ENCODE data around the gene MAG.

GRCh38 chr19:35296644-35297514 is 4.9 kb downstream of the MAG start:
- TF ChIP-seq, protein P1, sequence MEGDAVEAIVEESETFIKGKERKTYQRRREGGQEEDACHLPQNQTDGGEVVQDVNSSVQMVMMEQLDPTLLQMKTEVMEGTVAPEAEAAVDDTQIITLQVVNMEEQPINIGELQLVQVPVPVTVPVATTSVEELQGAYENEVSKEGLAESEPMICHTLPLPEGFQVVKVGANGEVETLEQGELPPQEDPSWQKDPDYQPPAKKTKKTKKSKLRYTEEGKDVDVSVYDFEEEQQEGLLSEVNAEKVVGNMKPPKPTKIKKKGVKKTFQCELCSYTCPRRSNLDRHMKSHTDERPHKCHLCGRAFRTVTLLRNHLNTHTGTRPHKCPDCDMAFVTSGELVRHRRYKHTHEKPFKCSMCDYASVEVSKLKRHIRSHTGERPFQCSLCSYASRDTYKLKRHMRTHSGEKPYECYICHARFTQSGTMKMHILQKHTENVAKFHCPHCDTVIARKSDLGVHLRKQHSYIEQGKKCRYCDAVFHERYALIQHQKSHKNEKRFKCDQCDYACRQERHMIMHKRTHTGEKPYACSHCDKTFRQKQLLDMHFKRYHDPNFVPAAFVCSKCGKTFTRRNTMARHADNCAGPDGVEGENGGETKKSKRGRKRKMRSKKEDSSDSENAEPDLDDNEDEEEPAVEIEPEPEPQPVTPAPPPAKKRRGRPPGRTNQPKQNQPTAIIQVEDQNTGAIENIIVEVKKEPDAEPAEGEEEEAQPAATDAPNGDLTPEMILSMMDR (IDR thresholded peaks at IDR 0.05): no peak
- TF ChIP-seq POLR2A (IDR thresholded peaks at IDR 0.05): no peak
- TF ChIP-seq POLR2AphosphoS5 (IDR thresholded peaks at IDR 0.05): no peak
